Neuron (in vitro differentiated cells): ENCODE results near the gene SUMF1.

Source experiments
- H2AFZ ChIP-seq: one replicate; pipeline ENCODE4 v1.6.1; 2013; ENCODE audit warnings: low read depth, mild to moderate bottlenecking, inconsistent platforms, low read length, moderate library complexity
- H3K27me3 ChIP-seq: one replicate; pipeline ENCODE4 v1.6.1; 2013; ENCODE audit warnings: low read length; ENCODE audit not compliant: insufficient read depth
- H3K36me3 ChIP-seq: one replicate; pipeline ENCODE4 v1.6.1; 2013; ENCODE audit warnings: low read length; ENCODE audit not compliant: insufficient read depth
- H3K4me1 ChIP-seq: one replicate; pipeline ENCODE4 v1.6.1; 2013; ENCODE audit warnings: low read length; ENCODE audit not compliant: insufficient read depth
- H3K4me3 ChIP-seq: 2 replicates; pipeline ENCODE4 v1.5.1; 2013; ENCODE audit warnings: mild to moderate bottlenecking, low read length, moderate library complexity
- H3K9me3 ChIP-seq: one replicate; pipeline ENCODE4 v1.6.1; 2013; ENCODE audit warnings: low read length

The SUMF1 gene

GRCh38 chr3:4466741-4467521 is at the start of gene SUMF1:
Gene SUMF1 (minus strand): TSS chr3:4467269. CDS start chr3:4467245, 24 bp downstream.
- no peaks in the 10 kb centered on the region for H3K9me3 ChIP-seq
- H3K4me1 ChIP-seq, result no peaks in the 10 kb centered on the region
- H3K36me3 ChIP-seq, result no peaks in the 10 kb centered on the region
- H3K4me3 ChIP-seq, result peak within 1 kb of the TSS; percentile 91
- no peaks in the 10 kb centered on the region for H3K27me3 ChIP-seq
- peak within 1 kb of the TSS; percentile 97 for H2AFZ ChIP-seq

DNA sequence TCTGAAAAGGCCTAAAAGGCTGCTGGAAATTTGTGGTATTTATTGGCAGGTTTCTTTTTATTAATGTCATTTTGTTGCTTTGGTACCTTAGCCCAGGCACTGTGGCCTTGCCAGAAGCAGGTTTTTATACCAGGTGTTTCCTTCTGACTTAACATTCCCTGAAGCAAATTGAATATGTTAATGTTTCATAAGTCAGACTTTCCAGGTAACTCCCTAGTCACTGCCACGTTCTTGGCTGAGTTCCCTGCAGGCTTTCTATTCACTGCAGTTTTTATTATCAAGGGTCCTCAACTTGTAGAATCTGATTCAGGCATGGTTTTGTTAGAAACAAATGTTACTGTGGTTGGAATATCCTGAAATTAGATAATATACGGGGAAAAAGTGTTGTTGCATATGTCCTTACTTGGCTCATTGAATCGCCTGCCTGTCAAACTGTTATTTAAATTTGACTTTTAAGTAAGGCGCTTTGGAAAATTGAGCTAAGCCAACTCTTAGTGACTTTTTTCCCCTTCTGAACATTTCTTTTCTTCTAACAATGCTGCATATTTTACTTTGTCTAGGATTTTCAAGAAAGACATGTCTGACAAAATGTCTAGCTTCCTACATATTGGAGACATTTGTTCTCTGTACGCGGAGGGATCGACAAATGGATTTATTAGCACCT is 49.0 kb upstream of the SUMF1 start:
- Histone ChIP-seq H3K9me3 (no peaks in the 10 kb centered on the region), H3K4me3 (no peak overlapping the region), H3K36me3 (no peaks in the 10 kb centered on the region), H3K27me3 (no peaks in the 10 kb centered on the region), H2AFZ (no peak overlapping the region), H3K4me1 (no peaks in the 10 kb centered on the region)

DNA sequence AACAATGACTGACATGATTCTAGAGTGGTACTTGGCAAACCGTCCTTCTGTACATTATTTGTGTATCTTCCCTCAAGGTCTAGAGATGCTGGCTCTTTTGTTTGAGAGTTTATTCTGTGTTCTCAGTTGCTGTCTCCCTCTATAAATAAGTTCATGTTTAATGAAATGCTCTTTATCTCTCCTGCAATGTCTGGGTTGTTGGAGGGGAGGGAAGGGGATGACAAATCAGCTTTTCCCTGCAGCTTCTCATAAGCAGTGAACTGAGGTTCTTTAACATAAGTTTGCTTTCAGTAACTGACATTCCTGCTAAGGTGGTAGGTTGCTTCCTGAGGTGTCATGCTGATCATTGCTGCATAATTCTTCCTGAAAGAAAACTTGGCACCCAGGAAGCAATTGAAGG is 47.8 kb upstream of the SUMF1 start:
- Histone ChIP-seq H3K4me1 (no peaks in the 10 kb centered on the region), H3K9me3 (no peaks in the 10 kb centered on the region), H3K27me3 (no peaks in the 10 kb centered on the region), H3K4me3 (no peak overlapping the region), H3K36me3 (no peaks in the 10 kb centered on the region), H2AFZ (no peak overlapping the region)

GRCh38 chr3:4514321-4514720 is 47.3 kb upstream of the SUMF1 start:
- H3K36me3 ChIP-seq, result no peaks in the 10 kb centered on the region
- no peaks in the 10 kb centered on the region for H3K4me1 ChIP-seq
- H3K27me3 ChIP-seq, result no peaks in the 10 kb centered on the region
- no peak overlapping the region for H3K4me3 ChIP-seq
- no peak overlapping the region for H2AFZ ChIP-seq
- H3K9me3 ChIP-seq, result no peaks in the 10 kb centered on the region

DNA sequence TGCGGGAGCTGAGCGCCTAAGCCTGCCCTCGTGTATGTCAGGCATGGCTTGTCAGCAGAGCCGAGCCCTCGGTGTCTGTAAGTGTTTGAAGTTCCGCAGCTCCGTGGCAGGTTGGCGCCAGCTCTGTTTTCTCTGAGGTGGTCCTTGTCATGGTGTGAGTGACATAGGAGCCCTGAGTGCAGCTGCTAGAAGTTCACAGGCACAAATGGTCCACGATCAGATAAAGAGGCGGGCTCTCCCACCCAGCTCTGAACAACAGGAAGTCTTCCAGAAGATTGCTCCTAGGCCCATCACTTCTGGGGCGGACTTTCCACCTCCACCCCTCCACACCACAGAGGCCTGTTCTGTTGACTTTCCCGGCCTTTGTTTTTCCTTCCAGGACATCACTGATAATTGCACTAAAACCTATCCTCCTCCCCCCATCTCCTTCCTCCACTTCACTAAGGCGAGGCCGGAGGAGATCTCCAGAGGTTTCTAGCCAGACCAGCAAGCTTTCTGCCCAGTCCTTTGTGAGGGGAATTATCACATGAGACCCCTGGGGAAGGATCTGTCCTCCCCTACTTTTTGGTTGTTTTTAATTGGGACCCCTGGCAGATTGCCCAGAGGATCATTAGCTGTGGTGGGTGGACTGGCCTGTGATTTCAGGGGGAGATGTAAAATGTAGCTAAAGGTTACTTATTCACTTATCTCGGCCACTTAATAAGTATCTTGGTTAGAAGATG is 46.0 kb upstream of the SUMF1 start:
- Histone ChIP-seq H2AFZ (no peak overlapping the region), H3K4me1 (no peaks in the 10 kb centered on the region), H3K4me3 (no peak overlapping the region), H3K36me3 (no peaks in the 10 kb centered on the region), H3K27me3 (no peaks in the 10 kb centered on the region), H3K9me3 (no peaks in the 10 kb centered on the region)

DNA sequence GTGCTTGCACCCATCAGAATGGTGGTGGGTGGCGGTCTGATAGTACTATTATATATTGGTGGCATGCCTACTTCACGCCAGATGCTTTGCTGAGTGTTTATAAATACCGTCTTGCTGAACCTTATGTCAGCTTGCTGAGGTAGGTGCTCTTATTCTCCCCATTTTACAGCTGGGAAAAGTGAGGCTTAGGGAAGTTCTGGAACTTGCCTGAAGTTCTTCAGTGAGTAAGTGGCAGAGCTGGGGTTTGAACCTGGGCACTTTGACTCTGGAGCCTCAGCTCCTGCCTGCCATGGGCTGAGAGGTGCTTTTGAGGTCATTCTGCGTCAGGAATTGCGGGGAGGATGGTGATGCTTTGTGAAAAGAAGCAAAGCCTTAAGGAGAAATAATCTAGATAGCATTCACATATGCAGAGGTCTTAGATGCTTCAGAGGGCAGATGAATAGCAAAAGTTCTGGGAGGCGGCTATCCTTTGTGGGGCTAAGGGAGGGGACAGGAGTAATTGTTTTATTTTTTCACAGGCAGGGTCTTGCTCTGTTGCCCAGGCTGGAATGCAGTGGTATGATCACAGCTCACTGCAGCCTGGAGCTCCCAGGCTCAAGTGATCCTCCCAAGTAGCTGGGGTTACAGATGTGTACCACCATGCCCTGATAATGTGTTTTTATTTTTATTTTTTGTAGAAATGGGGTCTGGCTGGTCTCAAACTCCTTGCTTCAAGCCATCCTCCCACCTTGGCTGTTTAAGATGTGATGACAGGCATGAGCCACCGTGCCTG is 44.6 kb upstream of the SUMF1 start:
- H3K9me3 ChIP-seq, result no peaks in the 10 kb centered on the region

DNA sequence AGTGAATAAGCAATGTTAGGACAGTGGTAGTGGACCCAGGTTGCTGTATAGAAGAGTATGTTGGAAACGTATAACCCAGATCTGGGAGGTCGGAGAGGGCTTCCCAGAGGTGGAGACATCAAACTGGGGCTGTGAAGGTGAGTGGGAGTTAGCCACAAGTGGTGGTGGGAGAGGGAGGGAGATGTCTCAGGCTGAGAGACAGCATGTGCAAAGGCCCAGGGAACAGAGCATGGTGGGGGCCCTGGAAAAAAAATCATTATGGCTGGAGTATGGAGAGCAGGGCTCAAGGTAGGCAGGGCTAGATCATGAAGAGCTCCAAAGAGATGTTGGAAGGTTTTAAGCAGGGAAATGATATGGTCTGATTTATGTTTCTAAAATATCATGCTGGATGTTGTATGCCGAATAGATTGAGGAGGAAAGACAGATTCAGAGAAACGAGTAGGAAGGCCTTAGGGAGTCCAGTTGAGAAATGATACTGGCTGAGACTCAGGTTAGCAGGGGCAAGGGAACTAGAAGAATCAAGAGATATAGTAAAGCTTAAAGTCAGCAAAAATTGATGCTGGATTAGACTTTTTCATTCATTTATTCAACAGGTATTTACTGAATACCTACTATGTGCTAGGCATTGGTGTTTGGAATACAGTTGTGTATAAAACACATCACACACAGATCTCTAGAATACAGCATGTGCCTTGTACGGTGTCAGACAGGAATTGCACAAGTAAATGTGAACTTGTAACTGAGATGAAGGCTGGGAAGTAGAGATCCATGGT is 43.1 kb upstream of the SUMF1 start:
- no peaks in the 10 kb centered on the region for H3K9me3 ChIP-seq
- no peak overlapping the region for H3K4me3 ChIP-seq
- no peaks in the 10 kb centered on the region for H3K4me1 ChIP-seq
- no peak overlapping the region for H2AFZ ChIP-seq
- H3K36me3 ChIP-seq, result no peaks in the 10 kb centered on the region
- no peaks in the 10 kb centered on the region for H3K27me3 ChIP-seq

More for the DNA sequence above, 44.6 kb upstream of the SUMF1 start:
- Histone ChIP-seq H3K4me1 (no peaks in the 10 kb centered on the region), H2AFZ (no peak overlapping the region), H3K36me3 (no peaks in the 10 kb centered on the region), H3K4me3 (no peak overlapping the region), H3K27me3 (no peaks in the 10 kb centered on the region)

DNA sequence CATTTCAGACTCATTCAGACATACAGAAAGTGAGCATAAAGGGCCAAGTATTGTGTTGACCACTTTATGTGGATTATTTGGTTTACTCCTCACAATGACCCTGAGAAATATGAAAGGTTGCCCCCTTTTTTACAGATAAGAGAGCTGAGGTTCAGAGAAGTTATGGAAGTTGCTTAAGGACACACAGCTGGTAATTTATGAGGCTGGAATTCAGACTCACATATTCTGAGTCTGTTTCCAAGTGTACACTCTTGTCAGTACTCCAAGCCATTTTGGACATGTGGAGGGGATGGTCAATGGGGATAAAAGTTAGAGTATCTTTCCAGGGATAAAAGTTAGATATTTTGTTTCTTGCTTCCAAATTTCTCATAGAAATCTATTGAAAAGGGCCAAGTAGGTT is 42.0 kb upstream of the SUMF1 start:
- H3K27me3 ChIP-seq, result no peaks in the 10 kb centered on the region
- no peaks in the 10 kb centered on the region for H3K9me3 ChIP-seq
- H3K36me3 ChIP-seq, result no peaks in the 10 kb centered on the region
- no peak overlapping the region for H2AFZ ChIP-seq
- no peaks in the 10 kb centered on the region for H3K4me1 ChIP-seq
- H3K4me3 ChIP-seq, result no peak overlapping the region

- no peaks in the 10 kb centered on the region for H3K27me3 ChIP-seq
- H3K36me3 ChIP-seq, result no peaks in the 10 kb centered on the region
- H3K4me1 ChIP-seq, result no peaks in the 10 kb centered on the region
- H3K9me3 ChIP-seq, result no peaks in the 10 kb centered on the region
- no peak overlapping the region for H2AFZ ChIP-seq
- no peak overlapping the region for H3K4me3 ChIP-seq
Observed at GRCh38 chr3:4508048-4508981, 41.2 kb upstream of the SUMF1 start.

DNA sequence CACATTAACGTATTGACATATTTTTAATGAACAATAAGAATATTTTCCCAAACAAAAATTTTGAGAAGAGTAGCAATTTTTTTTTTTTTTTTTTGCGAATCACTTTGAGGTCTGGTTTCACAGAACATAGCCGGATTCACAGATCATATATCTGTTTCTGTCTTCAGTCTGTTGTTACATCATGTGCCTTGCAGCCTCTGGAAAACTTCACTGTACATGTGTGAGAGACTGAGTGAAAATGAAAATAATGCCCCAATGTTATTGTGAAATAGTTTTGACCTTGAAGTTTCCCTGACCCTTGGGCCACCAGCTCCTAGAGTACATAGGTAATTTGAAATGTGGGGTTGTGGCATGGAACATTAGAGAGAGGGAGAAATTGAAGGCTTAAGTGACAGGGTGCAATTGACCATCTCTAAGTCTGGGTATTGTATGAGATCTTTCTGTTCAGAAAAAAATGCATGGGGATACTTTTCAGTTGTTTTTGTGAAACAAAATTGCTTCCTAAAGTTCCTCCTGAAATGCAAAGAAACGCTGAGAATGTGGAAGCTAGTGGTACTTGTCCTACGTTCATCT is 40.0 kb upstream of the SUMF1 start:
- Histone ChIP-seq H3K9me3 (no peaks in the 10 kb centered on the region), H3K4me1 (no peaks in the 10 kb centered on the region), H3K36me3 (no peaks in the 10 kb centered on the region), H2AFZ (no peak overlapping the region), H3K27me3 (no peaks in the 10 kb centered on the region), H3K4me3 (no peak overlapping the region)

GRCh38 chr3:4506559-4507023 is 39.5 kb upstream of the SUMF1 start:
- H2AFZ ChIP-seq, result no peak overlapping the region
- no peaks in the 10 kb centered on the region for H3K4me1 ChIP-seq
- H3K9me3 ChIP-seq, result no peaks in the 10 kb centered on the region
- no peaks in the 10 kb centered on the region for H3K27me3 ChIP-seq
- H3K4me3 ChIP-seq, result no peak overlapping the region
- no peaks in the 10 kb centered on the region for H3K36me3 ChIP-seq
